NCI-H524 treated with DMSO at 0.1 percent for 48 hours (cell line): ENCODE measurements around the gene CASTOR2.
A peak's percentile ranks its signal among the peaks of the same experiment; 100 is the strongest.
"Not testable (repeated sequence)": the region's sequence is repeated elsewhere in the genome, so short reads cannot be mapped to it uniquely, and the experiment has no call there.

Experiments used
- DNase-seq: peaks from one replicate; lab custom pipeline; 2025; lab: John Stamatoyannopoulos, UW

Gene CASTOR2

GRCh38 chr7:74994869-74995543 lies 30.5 kb downstream of the CASTOR2 start:
- not testable (repeated sequence) for DNase-seq

GRCh38 chr7:74996361-74996760 lies 31.9 kb downstream of the CASTOR2 start:
- not testable (repeated sequence) for DNase-seq

- DNase-seq = not testable (repeated sequence)
Measured at GRCh38 chr7:74997811-74998210, 33.3 kb downstream of the CASTOR2 start.

DNA sequence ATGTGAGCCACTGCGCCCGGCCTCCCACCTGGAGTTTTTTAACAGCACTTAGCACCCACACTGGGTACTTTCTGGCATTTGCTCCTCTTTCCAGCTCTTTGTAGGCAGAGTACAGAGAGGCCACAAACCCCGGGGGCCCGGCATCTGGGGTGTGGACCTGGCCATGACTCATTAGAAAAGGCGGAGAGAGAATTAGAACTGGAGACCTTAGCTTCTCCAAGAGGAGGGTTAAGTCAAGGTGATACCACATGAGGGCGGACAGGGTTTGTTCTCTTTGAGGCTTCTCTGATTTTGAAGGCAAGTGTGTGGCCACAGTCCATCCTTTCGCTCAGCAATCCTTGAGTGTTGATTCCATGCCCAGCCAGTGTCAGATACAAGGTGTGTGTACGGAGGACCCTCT lies 36.9 kb downstream of the CASTOR2 start:
- DNase-seq = not testable (repeated sequence)

DNA sequence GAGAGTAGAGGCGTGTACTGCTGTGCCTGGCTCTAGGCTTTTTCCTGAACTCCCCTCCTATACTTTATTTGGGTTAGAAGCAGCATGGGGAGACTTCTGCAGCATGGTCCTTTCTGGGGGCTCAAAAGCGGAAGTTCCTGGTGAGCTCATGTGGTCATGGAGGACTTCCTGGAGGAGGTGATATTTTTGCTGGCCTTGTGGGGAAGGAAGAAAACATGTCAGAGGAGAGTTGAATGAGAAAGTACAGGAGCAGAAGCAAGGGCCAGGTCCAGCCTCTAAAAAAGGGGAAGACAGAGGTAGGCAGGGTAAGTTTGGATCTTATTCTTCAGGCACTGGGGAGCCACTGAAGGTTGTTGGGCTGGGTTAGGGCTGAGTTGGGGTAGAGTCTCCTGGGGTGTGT lies 45.5 kb downstream of the CASTOR2 start:
- DNase-seq = no peak

DNA sequence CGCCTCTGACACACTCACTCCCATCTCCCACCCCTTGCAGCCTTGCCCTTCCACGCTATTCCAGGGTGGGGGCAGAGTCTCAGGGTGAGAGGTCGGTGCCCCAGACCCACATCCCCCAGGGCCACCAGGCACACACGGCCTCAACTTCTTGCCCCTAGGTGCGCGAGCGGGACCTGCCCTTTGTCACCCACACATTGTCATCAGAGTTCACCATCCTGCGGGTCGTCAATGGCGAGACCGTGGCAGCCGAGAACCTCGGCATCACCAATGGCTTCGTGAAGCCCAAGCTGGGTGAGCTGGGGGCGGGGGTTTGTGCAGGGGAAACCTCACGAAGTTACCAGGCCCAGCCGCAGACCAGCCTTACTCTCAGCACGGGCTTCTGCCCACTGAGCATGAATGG lies 53.3 kb downstream of the CASTOR2 start:
- no peak for DNase-seq

- no peak for DNase-seq
Measured at GRCh38 chr7:75018570-75019364, 54.3 kb downstream of the CASTOR2 start.

GRCh38 chr7:75019800-75020199 lies 55.3 kb downstream of the CASTOR2 start:
- DNase-seq = no peak

GRCh38 chr7:75024922-75025321 lies 60.4 kb downstream of the CASTOR2 start:
- DNase-seq = no peak

GRCh38 chr7:75028299-75028698 lies 63.8 kb downstream of the CASTOR2 start:
- no peak for DNase-seq

DNA sequence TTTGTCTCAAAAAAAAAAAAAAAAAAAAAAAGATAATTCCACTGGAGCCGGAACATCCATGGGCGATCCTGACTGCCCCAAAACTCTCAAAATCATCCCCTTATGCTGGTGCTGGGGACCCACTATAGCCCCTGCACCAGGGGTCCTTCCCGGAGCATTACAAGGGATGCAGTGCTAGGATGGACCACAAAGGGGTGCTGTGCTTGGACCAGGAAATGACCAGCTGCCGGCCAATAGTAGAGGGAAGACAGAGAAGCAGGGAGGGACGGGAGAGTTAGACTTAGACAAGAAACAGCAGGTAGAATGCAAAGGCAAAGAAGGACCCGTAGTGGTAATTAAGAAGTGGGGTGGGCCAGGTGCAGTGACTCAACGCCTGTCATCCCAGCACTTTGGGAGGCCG lies 68.6 kb downstream of the CASTOR2 start:
- DNase-seq = no peak

GRCh38 chr7:75033826-75034225 lies 69.3 kb downstream of the CASTOR2 start:
- no peak for DNase-seq

- DNase-seq = no peak
Measured at GRCh38 chr7:75038508-75038907, 74.0 kb downstream of the CASTOR2 start.

GRCh38 chr7:75039166-75039565 lies 74.7 kb downstream of the CASTOR2 start:
- no peak for DNase-seq

DNA sequence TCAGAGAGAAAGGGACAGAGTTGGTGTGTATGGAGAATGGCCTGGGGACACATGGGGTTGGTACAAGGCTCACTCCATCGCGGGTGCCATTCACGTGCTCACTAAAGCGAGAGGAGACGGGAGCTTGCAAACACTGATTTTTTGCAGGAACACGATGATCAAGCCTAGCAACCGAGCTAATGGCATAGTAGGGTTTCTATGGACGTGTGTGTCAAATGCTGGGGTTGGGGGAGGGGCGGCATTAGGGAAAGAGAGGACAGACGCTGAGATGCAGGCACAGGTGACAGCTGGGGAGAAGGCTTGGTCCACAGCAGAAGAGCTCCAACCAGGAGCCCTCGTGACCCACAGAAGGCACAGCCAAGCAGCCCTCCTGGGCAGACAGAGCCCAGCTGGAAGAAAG lies 75.2 kb downstream of the CASTOR2 start:
- peak; percentile 33 for DNase-seq

DNA sequence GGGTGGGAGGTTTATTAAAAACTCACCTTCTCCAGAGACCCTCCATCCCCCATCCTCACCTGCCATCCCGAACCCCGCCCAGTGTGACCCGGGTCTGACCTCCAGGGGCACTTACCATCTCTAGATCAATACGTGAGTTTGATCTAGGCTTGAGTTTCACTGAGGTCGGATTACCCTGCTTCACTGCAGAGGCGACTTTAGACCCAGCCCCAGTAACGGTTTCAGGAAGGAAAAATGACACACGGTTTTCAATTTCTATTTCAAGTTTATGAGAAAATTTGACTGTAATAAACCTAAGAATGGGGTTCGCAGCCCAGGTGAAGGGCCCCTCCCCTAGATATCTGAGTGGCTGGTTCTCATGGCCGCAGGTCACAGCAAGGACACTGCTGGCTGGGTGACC lies 76.0 kb downstream of the CASTOR2 start:
- DNase-seq = no peak

GRCh38 chr7:75042286-75042685 lies 77.8 kb downstream of the CASTOR2 start:
- no peak for DNase-seq

DNA sequence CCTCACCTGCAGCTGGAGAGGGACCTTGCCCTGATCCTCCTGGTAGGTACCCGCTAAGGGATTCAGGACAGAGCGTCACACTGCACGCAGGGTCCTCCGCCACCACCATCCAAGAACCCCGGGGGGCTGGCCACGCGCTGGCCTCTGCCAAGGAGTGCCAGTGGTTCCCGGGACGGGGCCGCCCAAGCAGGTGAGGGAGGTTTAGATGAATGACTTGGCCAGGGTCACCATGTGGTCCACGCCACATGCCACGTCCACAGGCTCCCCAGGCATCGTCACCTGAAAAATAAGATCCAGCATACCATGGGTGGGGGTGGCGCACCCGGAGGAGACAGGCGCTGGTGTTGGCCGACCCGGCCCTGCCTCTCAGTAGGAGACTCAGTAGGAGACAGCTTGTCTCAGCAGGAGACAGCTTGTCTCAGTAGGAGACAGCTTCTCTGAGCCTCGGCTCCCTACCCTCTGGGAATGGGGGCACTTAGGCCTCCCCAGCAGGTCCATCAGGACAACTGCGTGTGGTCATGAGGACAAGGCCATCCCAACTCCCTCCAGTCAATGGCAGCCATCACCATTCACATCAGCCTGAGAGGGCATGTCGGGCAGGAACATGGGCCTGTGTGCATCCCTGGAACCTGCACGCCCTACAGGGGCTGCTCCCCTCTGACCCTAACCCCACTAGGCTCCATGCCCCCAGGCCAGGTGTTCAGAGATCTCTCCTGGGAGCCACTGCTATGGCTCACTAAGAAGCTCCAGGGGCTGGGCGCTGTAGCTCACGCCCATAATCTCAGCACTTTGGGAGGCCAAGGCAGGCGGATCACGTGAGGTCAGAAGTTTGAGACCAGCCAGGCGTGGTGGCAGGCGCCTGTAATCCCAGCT lies 78.6 kb downstream of the CASTOR2 start:
- no peak for DNase-seq

DNA sequence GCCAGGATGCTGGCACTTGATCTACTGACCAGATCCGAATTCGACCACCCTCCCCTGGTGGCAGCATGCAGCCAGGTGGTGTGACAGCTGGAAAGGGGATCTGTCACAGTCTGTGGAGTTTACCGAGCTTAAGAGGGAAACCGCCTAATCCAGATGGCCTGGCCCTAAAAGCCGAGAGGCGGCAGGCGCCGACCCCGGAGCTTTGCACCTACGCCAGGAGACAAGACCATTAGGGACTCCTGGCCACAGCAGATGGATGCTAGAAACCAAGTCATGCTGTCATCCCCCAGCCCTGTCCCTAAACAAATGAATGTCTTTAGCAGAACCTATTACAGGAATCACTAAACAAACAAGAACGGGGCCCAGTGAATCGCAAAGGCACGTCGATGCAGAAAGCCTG lies 81.4 kb downstream of the CASTOR2 start:
- peak; percentile 88 for DNase-seq

DNA sequence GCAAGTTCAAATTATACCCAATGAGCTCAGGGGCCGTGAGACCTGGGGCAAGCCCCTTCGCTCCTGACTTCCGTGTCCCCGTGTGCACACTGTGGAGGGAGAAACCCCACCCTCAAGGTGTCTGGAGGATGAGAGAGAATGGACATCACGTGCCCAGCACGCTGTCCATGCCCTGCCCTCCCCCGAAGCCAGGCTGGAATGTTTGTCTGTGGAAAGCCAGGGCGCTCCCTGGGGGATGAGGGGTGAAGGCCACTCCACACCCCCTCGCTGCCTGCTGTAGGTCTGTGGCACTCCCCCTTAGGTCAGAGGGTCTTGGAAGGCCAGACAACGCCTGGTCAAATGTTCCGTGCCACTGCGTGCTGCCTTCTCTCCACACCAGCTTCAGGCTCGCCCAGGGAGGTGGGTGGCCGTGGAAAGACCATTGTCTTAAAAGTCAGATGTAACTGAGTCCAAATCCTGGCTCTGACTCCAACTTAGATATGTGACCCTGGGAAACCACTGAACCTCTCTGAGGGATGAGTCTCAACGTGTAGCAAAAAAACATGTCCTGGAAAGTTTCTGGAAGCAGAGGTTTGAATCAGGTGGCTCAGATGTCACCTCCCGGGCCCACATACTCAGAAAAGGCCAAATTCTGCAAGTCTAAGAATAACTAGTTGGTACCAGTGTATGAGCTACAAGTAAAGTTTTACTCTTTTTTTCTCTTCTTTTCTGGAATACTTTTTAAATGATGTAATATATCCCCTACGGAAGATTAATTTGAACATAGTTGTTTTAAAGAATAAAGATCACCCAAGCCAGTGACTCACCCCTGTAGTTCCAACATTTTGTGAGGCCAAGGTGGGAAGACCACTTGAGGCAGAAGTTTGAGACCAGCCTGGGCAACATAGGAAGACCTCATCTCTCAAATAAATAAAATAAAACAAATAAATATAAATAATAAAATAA lies 84.2 kb downstream of the CASTOR2 start:
- DNase-seq = no peak

DNA sequence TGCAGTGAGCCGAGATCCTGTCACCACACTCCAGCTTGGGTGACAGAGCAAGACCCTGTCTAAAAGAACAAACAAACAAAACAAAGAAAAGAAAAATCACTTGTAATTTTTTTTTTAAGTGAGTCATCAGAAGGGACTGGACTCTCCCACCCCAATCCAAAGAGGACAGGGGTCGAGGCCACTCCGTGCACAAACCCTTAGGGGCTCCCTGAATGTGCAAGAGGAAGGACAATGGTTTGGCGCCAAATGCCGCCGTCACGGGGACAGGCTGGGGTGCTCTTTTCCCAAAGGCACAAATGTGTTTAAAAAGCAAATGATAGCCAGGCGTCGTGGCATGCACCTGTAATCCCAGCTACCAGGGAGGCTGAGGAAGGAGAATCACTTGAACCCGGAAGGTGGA lies 85.3 kb downstream of the CASTOR2 start:
- no peak for DNase-seq
